Stimulated activated naive CD8-positive, alpha-beta T cell treated with anti-CD3 and anti-CD28 coated beads, Interleukin-15, amount 100 ng/mL, for 72 hours (primary cell): Measurements from ENCODE around the gene VARS1.

ENCODE experiments used
- ATAC-seq: fragments of 150-1000 bp; cut with Tn5 transposase; 2 replicates; pipeline ENCODE4 v1.10.0; 2021; ENCODE audit warnings: mild to moderate bottlenecking, moderate library complexity
- DNase-seq, 2 donors: peaks; one replicate each; pipeline ENCODE4 v3.0.0; 2021 to 2022
- H3K27ac Mint-ChIP-seq, 2 donors: one replicate each; pipeline ENCODE4 v1.8.0; 2022; ENCODE audit warnings: mild to moderate bottlenecking in 2 of 2, mixed read lengths in 2 of 2, moderate library complexity in 2 of 2
- H3K27me3 Mint-ChIP-seq: one replicate; pipeline ENCODE4 v1.8.0; 2022; ENCODE audit warnings: mixed read lengths
- H3K4me1 Mint-ChIP-seq: one replicate; pipeline ENCODE4 v1.8.0; 2022; ENCODE audit warnings: mild to moderate bottlenecking, mixed read lengths
- H3K4me3 Mint-ChIP-seq, 2 donors: one replicate each; pipeline ENCODE4 v1.8.0; 2022; ENCODE audit warnings: mild to moderate bottlenecking in 2 of 2, mixed read lengths in 2 of 2, moderate library complexity in 1 of 2
- H3K9me3 Mint-ChIP-seq, 2 donors: one replicate each; pipeline ENCODE4 v1.8.0; 2022; ENCODE audit warnings: mixed read lengths in 2 of 2

The VARS1 gene

GRCh38 chr6:31771992-31772358 is 23.6 kb downstream of the VARS1 start:
- H3K4me1 Mint-ChIP-seq = peaks cover 60% of the 10 kb centered on the region
- H3K4me3 Mint-ChIP-seq = peak overlapping the region in 1 of 2 donors; percentile 70
- H3K9me3 Mint-ChIP-seq = no peaks in the 10 kb centered on the region
- ATAC-seq = no peak
- DNase-seq = no peak
- peak overlapping the region in 1 of 2 donors; percentile 76 for H3K27ac Mint-ChIP-seq
- peaks cover 8% of the 10 kb centered on the region for H3K27me3 Mint-ChIP-seq

DNA sequence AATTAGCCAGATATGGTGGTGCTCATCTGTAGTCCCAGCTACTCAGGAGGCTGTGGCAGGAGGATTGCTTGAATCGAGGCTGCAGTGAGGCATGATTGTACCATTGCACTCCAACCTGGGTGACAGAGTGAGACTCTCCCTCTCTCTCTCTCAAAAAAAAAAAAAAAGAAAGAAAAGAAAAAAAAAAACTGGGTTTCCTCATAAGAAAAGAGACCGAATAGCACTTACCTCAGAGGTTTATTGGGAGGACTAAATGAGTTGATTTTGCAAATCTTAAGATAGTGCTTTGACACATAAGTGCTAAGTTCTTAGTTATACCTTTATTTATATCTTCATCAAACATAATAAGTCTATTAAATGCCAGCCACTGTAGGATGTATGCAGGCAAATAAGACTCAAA is 24.7 kb downstream of the VARS1 start:
- peaks cover 49% of the 10 kb centered on the region for H3K4me1 Mint-ChIP-seq
- ATAC-seq = no peak
- no peak overlapping the region for H3K4me3 Mint-ChIP-seq
- no peak for DNase-seq
- no peaks in the 10 kb centered on the region for H3K9me3 Mint-ChIP-seq
- H3K27ac Mint-ChIP-seq = no peak overlapping the region
- H3K27me3 Mint-ChIP-seq = peaks cover 8% of the 10 kb centered on the region

DNA sequence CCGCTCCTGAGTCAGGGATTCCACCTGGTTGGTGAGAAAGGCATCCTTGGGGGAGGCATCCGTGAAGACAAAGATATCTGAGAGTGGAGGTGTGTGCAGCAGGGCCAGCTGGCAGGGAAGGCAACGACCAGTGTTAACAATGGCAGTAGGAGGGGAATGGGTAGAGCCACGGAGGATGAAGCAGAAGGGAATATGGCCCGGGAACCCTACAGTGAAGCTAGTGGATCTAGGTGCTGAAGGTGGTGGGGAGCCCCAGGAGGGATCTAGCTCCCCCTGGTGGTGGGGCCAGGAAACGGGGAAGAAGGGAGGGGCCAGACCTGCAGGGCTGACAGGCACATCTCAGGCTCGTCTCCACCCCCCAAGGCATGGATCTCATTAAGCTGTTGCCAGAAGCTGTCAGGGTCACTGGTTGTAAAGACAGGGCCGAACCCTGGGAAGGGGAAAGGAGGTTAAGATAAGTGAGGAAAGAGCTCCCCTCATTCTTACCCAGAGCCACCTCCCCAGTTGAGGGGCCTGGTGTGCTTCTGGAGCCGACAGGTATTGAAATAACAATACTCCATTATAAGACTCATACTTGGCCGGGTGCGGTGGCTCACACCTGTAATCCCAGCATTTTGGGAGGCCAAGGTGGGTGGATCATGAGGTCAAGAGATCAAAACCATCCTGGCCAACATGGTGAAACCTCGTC is 25.7 kb downstream of the VARS1 start:
- H3K9me3 Mint-ChIP-seq = no peaks in the 10 kb centered on the region
- H3K4me1 Mint-ChIP-seq = peaks cover 46% of the 10 kb centered on the region
- peak; percentile 82 for DNase-seq
- H3K27me3 Mint-ChIP-seq = no peaks in the 10 kb centered on the region
- peak; percentile 86 for ATAC-seq
- no peak overlapping the region for H3K4me3 Mint-ChIP-seq
- peak overlapping the region in 1 of 2 donors; percentile 38 for H3K27ac Mint-ChIP-seq

- Mint-ChIP-seq H3K9me3 (no peaks in the 10 kb centered on the region), H3K4me3 (no peak overlapping the region), H3K27ac (no peak overlapping the region), H3K4me1 (peaks cover 35% of the 10 kb centered on the region), H3K27me3 (no peaks in the 10 kb centered on the region)
- DNase-seq (no peak), ATAC-seq (no peak)
These were observed 26.9 kb downstream of the VARS1 start for GRCh38 chr6:31768363-31769257.

GRCh38 chr6:31767096-31767645 is 28.4 kb downstream of the VARS1 start:
- H3K4me3 Mint-ChIP-seq = no peak overlapping the region
- DNase-seq = no peak
- H3K4me1 Mint-ChIP-seq = peaks cover 24% of the 10 kb centered on the region
- peak overlapping the region in 1 of 2 donors; percentile 23 for H3K27ac Mint-ChIP-seq
- no peaks in the 10 kb centered on the region for H3K9me3 Mint-ChIP-seq
- no peak for ATAC-seq
- no peaks in the 10 kb centered on the region for H3K27me3 Mint-ChIP-seq

GRCh38 chr6:31765910-31766794 is 29.4 kb downstream of the VARS1 start:
- Mint-ChIP-seq H3K4me3 (no peak overlapping the region), H3K4me1 (peaks cover 18% of the 10 kb centered on the region), H3K9me3 (no peaks in the 10 kb centered on the region), H3K27me3 (no peaks in the 10 kb centered on the region), H3K27ac (no peak overlapping the region)
- ATAC-seq (no peak), DNase-seq (no peak)

DNA sequence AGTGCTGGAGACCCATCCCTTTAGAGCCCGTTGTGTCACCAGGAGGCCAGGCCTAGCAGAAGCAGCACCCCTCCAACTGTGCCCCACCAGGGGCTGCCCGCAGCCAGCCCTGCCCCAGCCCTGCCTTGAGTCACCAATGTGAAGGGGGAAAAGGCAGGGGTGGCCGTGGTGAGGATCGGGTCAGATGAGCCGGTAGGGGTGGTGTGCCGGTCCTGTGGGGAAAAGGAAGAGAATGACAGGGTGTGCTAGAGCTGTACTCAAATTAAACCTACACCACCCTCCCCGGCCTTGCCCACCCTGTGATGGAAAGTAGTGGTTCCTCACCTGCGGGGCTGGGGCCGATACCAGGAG is 30.0 kb downstream of the VARS1 start:
- Mint-ChIP-seq H3K27me3 (no peaks in the 10 kb centered on the region), H3K4me3 (no peak overlapping the region), H3K9me3 (no peaks in the 10 kb centered on the region), H3K27ac (no peak overlapping the region), H3K4me1 (peaks cover 23% of the 10 kb centered on the region)
- DNase-seq (no peak), ATAC-seq (no peak)

- no peaks in the 10 kb centered on the region for H3K9me3 Mint-ChIP-seq
- DNase-seq = no peak
- no peak overlapping the region for H3K4me3 Mint-ChIP-seq
- H3K27ac Mint-ChIP-seq = no peak overlapping the region
- ATAC-seq = no peak
- H3K4me1 Mint-ChIP-seq = peaks cover 15% of the 10 kb centered on the region
- H3K27me3 Mint-ChIP-seq = no peaks in the 10 kb centered on the region
These were observed 31.4 kb downstream of the VARS1 start for GRCh38 chr6:31764198-31764597.

GRCh38 chr6:31763619-31763940 is 32.0 kb downstream of the VARS1 start:
- H3K4me1 Mint-ChIP-seq = peaks cover 14% of the 10 kb centered on the region
- no peak for DNase-seq

GRCh38 chr6:31762878-31763618 is 32.5 kb downstream of the VARS1 start:
- no peak for ATAC-seq
- H3K27ac Mint-ChIP-seq = no peak overlapping the region
- DNase-seq = no peak
- H3K4me3 Mint-ChIP-seq = no peak overlapping the region
- H3K4me1 Mint-ChIP-seq = peaks cover 17% of the 10 kb centered on the region
- no peaks in the 10 kb centered on the region for H3K27me3 Mint-ChIP-seq
- no peaks in the 10 kb centered on the region for H3K9me3 Mint-ChIP-seq

More at GRCh38 chr6:31763619-31763940, 32.0 kb downstream of the VARS1 start:
- H3K9me3 Mint-ChIP-seq = no peaks in the 10 kb centered on the region
- no peak overlapping the region for H3K4me3 Mint-ChIP-seq
- ATAC-seq = no peak
- H3K27me3 Mint-ChIP-seq = no peaks in the 10 kb centered on the region
- H3K27ac Mint-ChIP-seq = peak overlapping the region in 1 of 2 donors; percentile 3

- no peak for ATAC-seq
- Mint-ChIP-seq H3K27me3 (no peaks in the 10 kb centered on the region), H3K27ac (peak within 1 kb of the TSS in 1 of 2 donors; percentile 85), H3K9me3 (no peaks in the 10 kb centered on the region), H3K4me3 (no peak within 1 kb of the TSS), H3K4me1 (peaks cover 19% of the 10 kb centered on the region)
- DNase-seq = no peak
These were observed 33.2 kb downstream of the VARS1 start, which contains the start of gene SAPCD1 for GRCh38 chr6:31762356-31762755. SAPCD1 (plus strand) TSS chr6:31762656; CDS start chr6:31763055, 399 bp downstream.

DNA sequence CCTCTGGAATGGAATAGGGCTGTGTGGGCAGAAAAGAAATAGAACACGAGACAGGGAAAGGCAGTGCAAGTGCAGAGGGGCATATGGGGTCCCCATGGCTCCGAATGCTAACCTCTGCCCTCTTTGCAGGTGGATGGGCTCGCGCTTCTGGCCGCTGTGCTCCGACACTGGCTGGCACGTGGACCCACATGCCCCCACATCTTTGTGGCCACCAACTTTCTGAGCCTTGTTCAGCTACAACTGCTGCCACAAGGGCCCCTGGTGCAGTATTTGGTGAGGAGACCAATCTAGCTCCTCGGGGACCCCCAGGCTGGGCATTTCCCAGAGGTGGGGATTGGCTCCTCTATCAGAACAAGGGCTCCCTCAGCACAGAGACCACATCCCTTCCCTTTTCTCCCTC is 34.2 kb downstream of the VARS1 start:
- no peak for ATAC-seq
- Mint-ChIP-seq H3K4me3 (no peak overlapping the region), H3K27ac (no peak overlapping the region)

GRCh38 chr6:31760790-31761189 is 34.8 kb downstream of the VARS1 start:
- peak overlapping the region in 1 of 2 donors; percentile 19 for H3K27ac Mint-ChIP-seq
- no peak for DNase-seq
- H3K27me3 Mint-ChIP-seq = no peaks in the 10 kb centered on the region

More for the DNA sequence above, 34.2 kb downstream of the VARS1 start:
- H3K27me3 Mint-ChIP-seq = no peaks in the 10 kb centered on the region
- no peaks in the 10 kb centered on the region for H3K9me3 Mint-ChIP-seq
- DNase-seq = no peak
- peaks cover 19% of the 10 kb centered on the region for H3K4me1 Mint-ChIP-seq

DNA sequence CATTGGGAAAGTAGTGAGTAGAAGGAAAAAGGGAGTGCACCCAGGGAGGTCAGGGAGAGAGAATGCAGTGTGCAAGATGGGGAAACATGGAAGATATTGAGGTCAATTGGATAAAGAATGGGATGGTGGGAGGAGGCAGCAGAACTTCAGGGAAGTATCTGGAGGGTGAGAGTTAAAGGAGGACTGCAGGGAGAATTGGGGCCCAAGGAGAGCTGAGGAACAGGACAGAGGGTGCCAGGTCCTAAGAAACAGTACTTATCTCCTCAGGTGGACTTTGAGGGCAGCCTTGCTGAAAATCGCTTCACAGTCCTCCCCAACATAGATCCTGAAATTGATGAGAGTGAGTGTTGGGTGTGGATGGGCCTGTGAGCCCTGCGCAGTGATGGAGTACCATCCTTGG is 37.3 kb downstream of the VARS1 start:
- no peak overlapping the region for H3K4me3 Mint-ChIP-seq
- ATAC-seq (no peak), DNase-seq (no peak)
- H3K27me3 Mint-ChIP-seq = no peaks in the 10 kb centered on the region
- H3K4me1 Mint-ChIP-seq = peaks cover 14% of the 10 kb centered on the region
- no peaks in the 10 kb centered on the region for H3K9me3 Mint-ChIP-seq
- H3K27ac Mint-ChIP-seq = no peak overlapping the region

More at GRCh38 chr6:31760790-31761189, 34.8 kb downstream of the VARS1 start:
- Mint-ChIP-seq H3K4me3 (no peak overlapping the region), H3K9me3 (no peaks in the 10 kb centered on the region), H3K4me1 (peaks cover 19% of the 10 kb centered on the region)
- no peak for ATAC-seq
